NCI-H2081 (cell line): Measurements from ENCODE around the gene ENO3.

Source experiments
- DNase-seq, 2 experiments: peaks; one replicate each; lab custom pipeline; 2025; lab: John Stamatoyannopoulos, UW

ENO3 gene

DNA sequence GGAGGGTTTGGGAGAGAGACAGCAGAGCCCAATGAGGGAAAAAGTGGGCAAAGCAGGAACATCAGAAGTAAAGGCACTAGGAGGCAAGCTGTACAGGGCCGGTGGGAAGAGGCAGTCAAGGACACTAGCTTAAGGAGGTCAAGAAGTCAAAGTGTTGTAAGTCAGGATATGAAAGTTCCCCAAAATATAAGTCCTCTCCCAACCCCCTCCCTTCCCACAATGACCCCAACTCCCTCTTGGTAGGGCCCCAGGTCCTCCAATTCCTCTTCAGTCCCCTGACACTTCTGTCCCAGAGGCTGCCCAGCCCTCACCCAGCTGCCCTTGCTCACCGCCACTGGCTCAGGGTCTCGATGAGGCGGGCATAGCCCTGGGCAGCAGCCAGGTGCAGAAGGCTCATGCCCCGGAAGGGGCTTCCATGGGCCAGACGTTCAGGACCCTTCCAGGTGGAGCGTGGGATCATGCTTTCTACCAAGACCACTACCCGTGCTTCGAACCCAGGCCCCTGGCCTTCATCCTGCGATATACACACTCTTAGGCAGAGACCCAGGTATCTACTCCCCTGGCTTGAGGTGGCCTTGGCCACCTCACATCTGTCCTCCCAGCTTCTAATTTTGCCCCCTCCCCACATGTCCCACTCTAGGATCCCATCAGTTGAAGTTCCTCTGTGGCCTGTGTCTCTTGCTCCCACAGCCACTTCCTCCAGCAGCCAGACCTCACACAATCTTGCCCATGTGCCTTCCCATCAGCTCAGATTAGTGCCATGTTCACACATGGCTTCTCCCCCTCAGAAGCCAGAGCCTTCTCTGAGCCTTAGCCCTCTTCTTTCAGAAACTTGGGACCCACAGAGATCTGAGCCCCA lies 22.6 kb downstream of the ENO3 start:
- no peak for DNase-seq

GRCh38 chr17:4974115-4974670 lies 23.3 kb downstream of the ENO3 start:
- DNase-seq: no peak

DNA sequence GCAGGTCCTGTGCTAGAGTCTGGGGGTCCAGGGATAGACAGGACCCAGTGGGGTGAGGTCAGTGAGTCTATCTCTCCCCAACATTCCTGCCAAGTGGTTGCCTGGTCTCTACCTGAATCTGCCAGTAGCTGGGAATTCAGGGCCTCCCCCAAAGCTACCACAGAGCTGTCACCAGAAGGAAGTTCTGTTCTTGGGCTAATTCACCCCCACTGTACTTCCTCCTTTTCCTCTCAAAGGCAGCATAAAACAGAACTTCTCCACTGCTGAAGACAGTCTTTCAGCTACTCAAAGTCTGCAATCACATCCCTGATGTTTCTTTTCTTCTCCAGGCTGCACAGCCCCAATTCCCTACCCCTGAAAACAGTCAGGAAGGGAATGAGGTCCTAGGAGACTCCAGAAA lies 27.8 kb downstream of the ENO3 start:
- no peak for DNase-seq

DNA sequence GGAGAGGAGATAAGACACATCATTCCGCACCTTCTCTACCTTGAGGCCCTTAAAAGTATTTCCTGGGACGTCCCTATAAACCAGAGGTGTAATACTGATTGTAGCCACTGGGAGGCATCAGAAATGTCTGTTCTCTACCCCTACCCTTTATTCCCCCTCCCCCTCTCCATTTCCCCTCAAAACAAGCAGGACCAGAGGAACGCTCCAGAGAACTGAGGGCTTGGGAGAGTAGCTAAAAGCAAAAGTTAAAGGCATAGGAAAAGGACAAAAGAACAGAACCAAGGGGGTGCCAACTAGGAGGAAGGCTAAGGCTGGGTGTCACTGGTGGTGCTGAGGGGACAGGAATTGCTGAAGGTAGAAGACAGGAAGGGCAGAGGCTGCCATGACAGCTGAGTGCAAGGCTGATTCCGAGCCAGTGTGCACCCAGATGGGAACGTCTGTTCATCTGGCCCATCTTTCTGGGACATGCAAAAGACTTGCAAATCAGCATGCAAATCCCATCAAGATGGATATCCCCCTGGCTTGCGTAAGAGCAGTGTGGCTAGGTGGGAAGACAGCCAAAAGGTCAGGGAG lies 29.8 kb downstream of the ENO3 start:
- DNase-seq: peak; percentile 7 to 13

DNA sequence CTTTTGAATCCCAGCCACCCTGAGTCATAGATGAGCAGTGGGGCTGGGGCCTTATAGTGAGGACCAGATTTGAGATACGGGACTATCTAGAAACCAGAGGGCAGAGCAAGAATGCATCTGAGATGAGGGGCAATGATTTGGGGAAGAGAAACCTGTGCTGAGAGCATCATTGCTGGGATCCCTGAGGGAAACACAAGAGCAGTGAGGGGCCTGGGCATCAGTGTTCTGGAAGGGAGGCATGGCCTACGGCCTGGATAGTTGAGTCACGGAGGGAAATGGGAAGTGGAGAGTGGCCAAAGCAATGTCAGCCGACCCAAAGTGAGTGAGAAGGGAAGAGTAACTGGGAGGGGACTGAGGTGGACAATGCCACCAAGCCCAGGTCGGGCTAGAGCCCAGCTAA lies 31.4 kb downstream of the ENO3 start:
- no peak for DNase-seq

DNA sequence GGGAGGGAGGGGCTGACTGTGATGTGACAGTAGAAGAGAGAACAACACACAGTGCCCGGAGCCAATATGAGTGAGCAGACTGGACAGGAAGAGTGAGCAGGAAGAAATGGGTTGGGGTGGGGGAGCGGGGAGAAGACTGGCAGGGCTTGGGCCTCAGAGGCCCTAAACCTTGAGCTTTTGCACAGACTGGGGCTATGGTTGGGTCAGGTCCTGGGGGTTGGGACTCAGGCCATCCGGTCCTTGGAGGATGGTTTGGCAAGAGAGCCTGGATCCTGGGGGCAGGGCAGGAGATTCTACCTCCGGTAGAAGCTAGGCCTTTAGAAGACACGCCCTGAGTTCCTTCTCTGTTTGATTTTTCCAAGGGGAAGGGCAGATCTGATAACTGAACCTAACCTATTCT lies 35.5 kb downstream of the ENO3 start:
- DNase-seq: no peak

GRCh38 chr17:4986951-4987766 lies 36.2 kb downstream of the ENO3 start, which contains the start of gene CAMTA2:
TSS of gene CAMTA2 (minus strand) at chr17:4987675. CDS start at chr17:4986222, 1,453 bp downstream.
- peak; percentile 68 to 79 for DNase-seq

- DNase-seq: no peak
Measured at GRCh38 chr17:4987767-4988567, 37.0 kb downstream of the ENO3 start.

DNA sequence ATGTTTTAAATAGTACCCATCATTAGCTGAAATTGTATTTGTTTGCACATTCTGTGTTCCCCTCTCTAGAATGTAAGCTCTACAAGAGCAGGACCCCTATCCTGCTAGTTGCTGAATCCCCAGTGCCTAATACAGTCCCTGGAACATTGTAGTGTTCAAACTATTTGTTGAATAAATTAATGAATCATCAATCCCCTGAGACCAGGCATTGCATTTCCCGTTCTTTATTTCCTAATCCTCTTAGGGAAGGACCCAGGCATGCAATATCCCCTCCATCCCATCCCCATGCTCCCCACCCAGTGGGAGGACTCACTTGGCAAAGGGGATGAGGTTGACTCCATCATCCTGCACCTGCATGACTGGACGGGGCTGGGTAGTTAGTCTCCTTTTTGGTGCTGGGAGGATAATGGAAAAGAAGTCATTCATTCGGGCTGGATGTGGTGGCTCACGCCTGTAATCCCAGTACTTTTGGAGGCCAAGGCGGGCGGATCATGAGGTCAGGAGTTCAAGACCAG lies 43.2 kb downstream of the ENO3 start:
- no peak for DNase-seq

DNA sequence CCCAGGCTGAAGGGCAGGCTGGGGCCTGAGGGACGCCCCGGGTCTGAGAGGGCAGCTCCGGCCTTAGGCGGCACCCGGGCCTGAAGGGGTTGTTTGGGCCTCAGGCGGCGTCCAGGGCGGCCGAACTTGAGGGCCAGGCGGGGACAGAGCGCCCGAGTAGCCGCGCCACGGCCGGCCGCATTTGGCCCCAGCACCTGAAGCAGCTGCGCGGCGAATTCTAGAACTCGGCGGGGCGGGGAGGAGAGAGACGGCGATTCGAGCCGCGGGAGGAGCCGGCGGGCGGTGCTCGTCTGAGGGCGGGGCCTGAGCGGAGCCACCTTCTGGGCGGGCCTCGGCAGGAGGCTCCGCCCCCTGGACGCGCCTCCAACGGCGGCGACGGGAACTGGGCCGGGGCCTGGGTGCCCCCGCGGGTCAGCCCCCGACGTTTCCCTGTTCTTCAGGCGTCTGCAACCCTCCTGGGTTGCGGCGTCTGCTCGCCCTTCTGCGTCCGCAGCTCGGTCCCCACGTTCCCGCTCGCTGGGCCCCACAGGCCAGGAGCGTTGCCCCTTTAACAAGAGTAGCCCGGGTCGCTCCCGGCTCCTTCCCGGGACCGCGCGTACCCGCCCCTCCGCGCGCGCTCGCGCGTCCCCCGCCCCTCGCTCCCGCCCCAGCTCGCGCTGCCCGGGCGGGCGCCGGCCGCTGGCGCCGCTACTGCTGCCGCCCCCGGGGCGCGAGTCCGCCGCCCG lies 46.5 kb downstream of the ENO3 start, which contains the start of the genes INCA1 and KIF1C:
INCA1 (minus strand) TSS at position 221 of the 725 bp plus-strand sequence. CDS start 3,085 bp downstream, outside the sequence.
KIF1C (plus strand) TSS at position 649 of the 725 bp plus-strand sequence. CDS start 2,297 bp downstream, outside the sequence.
- peak; percentile 76 to 82 for DNase-seq

DNA sequence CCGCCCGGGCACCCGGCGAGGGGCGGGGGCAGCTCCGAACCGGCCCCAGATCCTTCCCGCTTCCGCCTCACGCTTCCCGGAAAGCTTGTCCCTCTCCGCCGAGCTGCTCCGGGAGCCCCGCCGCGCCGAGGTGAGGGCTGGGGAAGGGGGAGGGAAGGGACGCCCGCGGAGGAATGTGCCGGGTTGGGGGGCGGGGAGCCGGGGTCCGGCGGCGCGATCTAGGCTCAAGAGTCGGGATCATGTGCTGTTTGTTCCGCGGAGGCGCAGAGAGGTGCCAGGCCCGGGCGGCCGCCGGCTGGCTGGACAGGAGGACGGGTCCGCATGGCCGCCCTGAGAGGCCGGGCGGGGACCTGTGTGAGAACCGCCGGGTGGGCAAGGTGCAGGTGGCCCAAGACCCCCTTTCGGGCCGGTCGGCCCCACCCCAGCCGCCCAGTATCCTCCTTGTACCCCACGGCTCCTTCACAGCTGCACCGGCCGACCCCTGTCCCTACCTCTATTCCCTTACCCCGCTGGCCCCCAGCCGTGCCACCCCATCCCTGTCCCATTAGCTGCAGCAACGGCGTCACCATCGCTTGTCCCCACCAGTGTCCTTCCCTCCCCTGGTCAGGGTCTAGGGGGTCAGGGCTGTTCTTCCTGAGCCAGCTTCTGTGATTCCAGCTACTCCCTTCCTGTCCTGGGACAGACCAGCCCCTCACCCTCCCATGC lies 47.3 kb downstream of the ENO3 start:
- peak in 1 of 2 experiments; percentile 22 for DNase-seq

- no peak for DNase-seq
Measured at GRCh38 chr17:4998732-4999429, 48.0 kb downstream of the ENO3 start.

DNA sequence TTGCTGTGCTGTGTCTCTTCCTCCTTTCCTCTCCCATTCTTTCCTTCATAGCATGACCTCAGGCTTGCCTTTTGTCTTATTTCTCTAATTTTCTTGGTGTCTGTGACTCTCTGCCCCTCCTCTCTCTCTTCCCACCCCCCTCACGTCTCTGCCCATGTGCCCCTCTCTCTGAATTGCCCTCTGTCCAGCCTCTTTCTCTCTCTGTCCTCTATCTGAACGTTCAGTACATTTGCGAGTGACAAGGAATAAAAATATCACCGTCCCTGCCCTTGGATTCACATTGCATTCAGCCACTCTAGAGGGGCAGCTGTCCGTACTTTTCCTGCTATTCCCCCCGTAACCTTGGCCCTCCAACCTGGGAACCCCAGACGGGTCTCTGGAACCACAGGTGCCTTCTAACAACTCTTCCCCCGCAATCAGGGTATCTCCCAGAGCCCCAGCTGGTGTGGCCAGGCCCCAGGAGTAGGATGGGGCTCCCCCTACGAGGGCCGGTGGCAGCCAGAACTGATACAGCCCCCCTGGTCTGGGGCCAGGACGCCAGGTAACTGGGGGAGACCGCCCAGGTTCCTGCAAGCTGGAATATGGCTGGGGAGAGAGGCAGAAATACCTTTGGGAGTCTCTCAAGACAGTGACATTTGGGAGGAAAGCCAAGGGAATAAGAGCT lies 48.6 kb downstream of the ENO3 start:
- DNase-seq: no peak

GRCh38 chr17:5000237-5000639 lies 49.3 kb downstream of the ENO3 start:
- no peak for DNase-seq

GRCh38 chr17:5002121-5002788 lies 51.3 kb downstream of the ENO3 start:
- no peak for DNase-seq

DNA sequence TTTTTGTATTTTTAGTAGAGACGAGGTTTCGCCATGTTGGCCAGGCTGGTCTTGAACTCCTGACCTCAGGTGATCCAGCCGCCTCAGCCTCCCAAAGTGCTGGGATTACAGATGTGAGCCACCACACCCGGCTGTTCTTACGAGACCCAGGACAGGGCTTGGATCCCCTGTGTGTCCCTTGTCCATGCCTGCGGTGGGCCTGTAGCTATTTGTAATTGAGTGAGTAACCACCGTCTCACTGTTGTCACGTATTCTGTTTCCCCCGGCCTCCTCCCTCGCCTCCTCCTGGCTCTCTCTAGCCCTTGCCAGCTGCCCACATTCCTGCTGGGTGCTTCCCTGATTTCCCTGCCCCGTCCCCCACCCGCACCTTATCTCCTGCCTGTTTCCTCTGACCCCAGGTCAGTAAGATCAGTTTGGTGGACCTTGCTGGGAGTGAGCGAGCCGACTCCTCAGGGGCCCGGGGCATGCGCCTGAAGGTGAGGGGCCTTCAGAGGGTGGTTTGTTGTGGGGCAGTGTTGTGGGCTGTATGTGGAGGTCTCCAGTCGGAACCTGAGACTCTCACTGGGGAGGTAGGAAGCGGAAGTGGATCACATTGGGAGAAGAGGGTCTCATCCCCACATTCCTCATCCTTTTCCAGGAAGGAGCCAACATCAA lies 52.4 kb downstream of the ENO3 start:
- DNase-seq: no peak
